WTC11 (cell line): ENCODE results near the gene IL10.

Source experiments
- CBFB ChIP-seq: sonication (generic); formaldehyde crosslinking; IDR thresholded peaks from 2 replicates; pipeline ENCODE4 v1.8.1; 2022; ENCODE audit warnings: mild to moderate bottlenecking, low read depth, missing genetic modification reagents
- CREB1 ChIP-seq: sonication (generic); formaldehyde crosslinking; IDR thresholded peaks from 2 replicates; pipeline ENCODE4 v1.8.0; 2023; ENCODE audit warnings: mild to moderate bottlenecking, missing genetic modification reagents
- ESRRA ChIP-seq: sonication (generic); formaldehyde crosslinking; IDR thresholded peaks from 2 replicates; pipeline ENCODE4 v1.8.1; 2022; ENCODE audit warnings: mild to moderate bottlenecking, missing genetic modification reagents, borderline replicate concordance
- TF ChIP-seq, protein P1 (sequence below): fragments of 250-450 bp; sonication (Bioruptor Pico); conservative IDR thresholded peaks from 2 replicates; pipeline ENCODE4 v1.9.0; 2021; ENCODE audit warnings: mild to moderate bottlenecking
- TF ChIP-seq, protein P2 (sequence below): fragments of 200-600 bp; IDR thresholded peaks from 2 replicates; pipeline ENCODE4 v1.8.0; 2022; ENCODE audit warnings: antibody characterized with exemption

GRCh38 chr1:206796981-206797402, 24.7 kb upstream of the IL10 start:
- TF ChIP-seq CREB1 (CRISPR knock-in tag): no peak
- no peak for TF ChIP-seq ESRRA (CRISPR knock-in tag)
- TF ChIP-seq, protein P1, sequence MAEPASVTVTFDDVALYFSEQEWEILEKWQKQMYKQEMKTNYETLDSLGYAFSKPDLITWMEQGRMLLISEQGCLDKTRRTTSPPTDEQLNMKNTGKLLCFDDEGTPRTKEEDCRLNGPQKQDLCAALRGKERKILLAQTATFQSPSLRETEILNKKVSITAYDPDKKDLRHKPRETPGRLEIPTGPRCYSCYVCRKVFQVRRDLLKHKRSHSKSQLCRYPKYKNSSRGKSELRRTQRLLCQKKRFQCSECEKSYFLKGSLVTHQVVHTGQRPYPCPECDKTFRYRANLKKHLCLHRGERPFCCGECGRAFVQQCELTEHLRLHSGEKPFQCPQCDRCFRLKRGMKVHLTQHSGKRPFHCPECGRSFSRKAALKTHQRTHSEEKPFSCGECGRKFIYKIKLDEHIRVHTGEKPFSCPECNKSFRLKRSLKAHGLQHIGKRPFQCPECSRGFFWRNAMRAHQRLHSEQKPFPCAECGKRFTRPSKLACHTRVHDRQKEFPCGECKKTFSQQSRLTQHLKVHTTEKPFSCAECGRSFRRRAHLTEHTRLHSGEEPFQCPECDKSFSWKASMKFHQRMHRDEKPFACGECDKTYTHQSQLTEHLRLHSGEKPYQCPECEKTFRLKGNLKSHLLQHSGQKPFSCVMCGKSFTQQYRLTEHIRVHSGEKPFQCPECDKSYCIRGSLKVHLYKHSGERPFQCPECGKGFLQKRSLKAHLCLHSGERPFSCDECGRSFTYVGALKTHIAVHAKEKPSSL (CRISPR knock-in tag): no peak
- TF ChIP-seq, protein P2, sequence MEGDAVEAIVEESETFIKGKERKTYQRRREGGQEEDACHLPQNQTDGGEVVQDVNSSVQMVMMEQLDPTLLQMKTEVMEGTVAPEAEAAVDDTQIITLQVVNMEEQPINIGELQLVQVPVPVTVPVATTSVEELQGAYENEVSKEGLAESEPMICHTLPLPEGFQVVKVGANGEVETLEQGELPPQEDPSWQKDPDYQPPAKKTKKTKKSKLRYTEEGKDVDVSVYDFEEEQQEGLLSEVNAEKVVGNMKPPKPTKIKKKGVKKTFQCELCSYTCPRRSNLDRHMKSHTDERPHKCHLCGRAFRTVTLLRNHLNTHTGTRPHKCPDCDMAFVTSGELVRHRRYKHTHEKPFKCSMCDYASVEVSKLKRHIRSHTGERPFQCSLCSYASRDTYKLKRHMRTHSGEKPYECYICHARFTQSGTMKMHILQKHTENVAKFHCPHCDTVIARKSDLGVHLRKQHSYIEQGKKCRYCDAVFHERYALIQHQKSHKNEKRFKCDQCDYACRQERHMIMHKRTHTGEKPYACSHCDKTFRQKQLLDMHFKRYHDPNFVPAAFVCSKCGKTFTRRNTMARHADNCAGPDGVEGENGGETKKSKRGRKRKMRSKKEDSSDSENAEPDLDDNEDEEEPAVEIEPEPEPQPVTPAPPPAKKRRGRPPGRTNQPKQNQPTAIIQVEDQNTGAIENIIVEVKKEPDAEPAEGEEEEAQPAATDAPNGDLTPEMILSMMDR: no peak
- TF ChIP-seq CBFB (CRISPR knock-in tag): no peak
